ENCODE results near the gene PSME3.

DNA sequence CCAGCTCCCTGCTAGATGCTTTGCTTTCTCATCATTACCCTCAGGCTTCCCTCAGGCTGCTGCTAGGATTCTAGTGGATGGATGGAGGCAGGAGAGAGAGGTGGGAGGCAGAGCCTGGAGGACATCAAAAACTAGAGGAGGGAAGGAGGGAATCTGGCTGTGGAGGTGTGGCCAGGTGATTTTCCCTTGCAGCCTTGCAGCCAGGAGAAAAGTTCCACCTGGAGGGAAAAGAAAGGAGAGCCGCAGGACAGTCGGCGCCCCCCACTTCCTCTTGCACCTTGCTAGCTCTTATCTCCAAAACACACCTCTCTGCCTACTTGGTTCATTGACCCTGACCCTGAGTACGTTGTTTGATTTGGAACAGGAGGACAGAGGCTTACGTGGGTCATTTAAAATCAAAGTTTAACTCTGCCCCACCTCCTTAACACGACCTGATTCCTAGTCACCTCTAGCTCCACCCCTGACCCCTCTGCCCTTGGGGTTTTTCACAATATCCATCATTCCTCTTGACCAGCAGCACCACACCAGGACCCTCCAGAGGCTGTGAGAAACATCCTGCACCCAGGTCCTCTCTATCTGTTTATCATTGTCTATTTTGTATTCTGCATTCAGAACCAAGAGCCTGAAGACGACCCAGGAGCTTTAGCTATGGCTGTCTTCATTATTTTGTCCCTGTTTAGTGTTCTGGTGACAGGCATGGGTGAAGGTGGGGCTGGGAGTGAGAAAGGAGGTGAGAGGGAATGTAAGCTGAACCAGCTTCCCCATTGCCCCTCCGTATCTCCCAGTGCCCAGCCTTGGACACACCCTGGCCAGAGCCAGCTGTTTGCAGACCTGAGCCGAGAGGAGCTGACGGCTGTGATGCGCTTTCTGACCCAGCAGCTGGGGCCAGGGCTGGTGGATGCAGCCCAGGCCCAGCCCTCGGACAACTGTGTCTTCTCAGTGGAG is 33.7 kb downstream of the PSME3 start:
- TF ChIP-seq, protein P1, sequence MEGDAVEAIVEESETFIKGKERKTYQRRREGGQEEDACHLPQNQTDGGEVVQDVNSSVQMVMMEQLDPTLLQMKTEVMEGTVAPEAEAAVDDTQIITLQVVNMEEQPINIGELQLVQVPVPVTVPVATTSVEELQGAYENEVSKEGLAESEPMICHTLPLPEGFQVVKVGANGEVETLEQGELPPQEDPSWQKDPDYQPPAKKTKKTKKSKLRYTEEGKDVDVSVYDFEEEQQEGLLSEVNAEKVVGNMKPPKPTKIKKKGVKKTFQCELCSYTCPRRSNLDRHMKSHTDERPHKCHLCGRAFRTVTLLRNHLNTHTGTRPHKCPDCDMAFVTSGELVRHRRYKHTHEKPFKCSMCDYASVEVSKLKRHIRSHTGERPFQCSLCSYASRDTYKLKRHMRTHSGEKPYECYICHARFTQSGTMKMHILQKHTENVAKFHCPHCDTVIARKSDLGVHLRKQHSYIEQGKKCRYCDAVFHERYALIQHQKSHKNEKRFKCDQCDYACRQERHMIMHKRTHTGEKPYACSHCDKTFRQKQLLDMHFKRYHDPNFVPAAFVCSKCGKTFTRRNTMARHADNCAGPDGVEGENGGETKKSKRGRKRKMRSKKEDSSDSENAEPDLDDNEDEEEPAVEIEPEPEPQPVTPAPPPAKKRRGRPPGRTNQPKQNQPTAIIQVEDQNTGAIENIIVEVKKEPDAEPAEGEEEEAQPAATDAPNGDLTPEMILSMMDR (IDR thresholded peaks at IDR 0.05; ENCODE audit: poor library complexity) = no peak
- no peak for TF ChIP-seq EZH2phosphoT487 (IDR thresholded peaks at IDR 0.05; ENCODE audit: low read depth, severe bottlenecking, unreplicated experiment)
